Superior temporal gyrus (tissue), 1 donor: ENCODE results near the gene MLLT3.

Experiments used
- DNase-seq: peaks from one replicate; pipeline ENCODE4 v3.0.0-alpha.2; 2016; ENCODE audit errors: extremely low spot score

MLLT3 gene

GRCh38 chr9:20382460-20383071 is 239.7 kb downstream of the MLLT3 start:
- DNase-seq: no peak

- DNase-seq: no peak
These were observed 241.8 kb downstream of the MLLT3 start for GRCh38 chr9:20380546-20380945.

- no peak for DNase-seq
These were observed 242.5 kb downstream of the MLLT3 start for GRCh38 chr9:20379804-20380225.

- DNase-seq: no peak
These were observed 243.4 kb downstream of the MLLT3 start for GRCh38 chr9:20378851-20379250.

- DNase-seq: no peak
These were observed 244.5 kb downstream of the MLLT3 start for GRCh38 chr9:20377790-20378189.

GRCh38 chr9:20376731-20377375 is 245.4 kb downstream of the MLLT3 start:
- no peak for DNase-seq

- DNase-seq: no peak
These were observed 246.3 kb downstream of the MLLT3 start for GRCh38 chr9:20376042-20376441.

- DNase-seq: no peak
These were observed 249.0 kb downstream of the MLLT3 start for GRCh38 chr9:20373263-20373662.

- DNase-seq: no peak
These were observed 252.9 kb downstream of the MLLT3 start for GRCh38 chr9:20369391-20369790.

GRCh38 chr9:20367855-20368254 is 254.4 kb downstream of the MLLT3 start:
- DNase-seq: no peak

- DNase-seq: no peak
These were observed 257.3 kb downstream of the MLLT3 start for GRCh38 chr9:20364959-20365358.

- no peak for DNase-seq
These were observed 259.1 kb downstream of the MLLT3 start for GRCh38 chr9:20363233-20363632.

- no peak for DNase-seq
These were observed 260.4 kb downstream of the MLLT3 start for GRCh38 chr9:20361656-20362570.

GRCh38 chr9:20361229-20361628 is 261.1 kb downstream of the MLLT3 start:
- DNase-seq: no peak

- DNase-seq: no peak
These were observed 264.1 kb downstream of the MLLT3 start for GRCh38 chr9:20358207-20358606.

- no peak for DNase-seq
These were observed 265.3 kb downstream of the MLLT3 start for GRCh38 chr9:20357037-20357432.

- DNase-seq: peak; percentile 90
These were observed 265.8 kb downstream of the MLLT3 start for GRCh38 chr9:20356403-20357036.

GRCh38 chr9:20355022-20355421 is 267.3 kb downstream of the MLLT3 start:
- no peak for DNase-seq

GRCh38 chr9:20353931-20354652 is 268.2 kb downstream of the MLLT3 start:
- no peak for DNase-seq

- no peak for DNase-seq
These were observed 268.8 kb downstream of the MLLT3 start for GRCh38 chr9:20353524-20353923.

GRCh38 chr9:20352591-20352990 is 269.7 kb downstream of the MLLT3 start:
- DNase-seq: no peak

GRCh38 chr9:20351715-20352114 is 270.6 kb downstream of the MLLT3 start:
- DNase-seq: no peak
